ENCODE results near the gene CTNNA2.

The CTNNA2 gene

GRCh38 chr2:79621755-79622154 is 108.9 kb downstream of the CTNNA2 start:
- no peak for DNase-seq (ENCODE audit: low read depth in 2 of 2)
- no peak overlapping the region for H3K4me3 ChIP-seq (replicated peaks in 1 of 2; ENCODE audit: low read depth in 2 of 2, low read length in 2 of 2)
- no peak for TF ChIP-seq CTCF (IDR thresholded peaks at IDR 0.05; ENCODE audit: low read depth, low read length)

- no peak overlapping the region for H3K4me3 ChIP-seq (replicated peaks in 1 of 2; ENCODE audit: low read depth in 2 of 2, low read length in 2 of 2)
- TF ChIP-seq CTCF (IDR thresholded peaks at IDR 0.05; ENCODE audit: low read depth, low read length) = no peak
- no peak for DNase-seq (ENCODE audit: low read depth in 2 of 2)
These were observed 109.7 kb downstream of the CTNNA2 start for GRCh38 chr2:79622508-79622907.

- DNase-seq (ENCODE audit: low read depth in 2 of 2) = no peak
- H3K4me3 ChIP-seq (replicated peaks in 1 of 2; ENCODE audit: low read depth in 2 of 2, low read length in 2 of 2) = no peak overlapping the region
- TF ChIP-seq CTCF (IDR thresholded peaks at IDR 0.05; ENCODE audit: low read depth, low read length) = no peak
These were observed 114.4 kb downstream of the CTNNA2 start for GRCh38 chr2:79627237-79627636.

GRCh38 chr2:79630060-79630459 is 117.2 kb downstream of the CTNNA2 start:
- no peak for DNase-seq (ENCODE audit: low read depth in 2 of 2)
- no peak for TF ChIP-seq CTCF (IDR thresholded peaks at IDR 0.05; ENCODE audit: low read depth, low read length)

GRCh38 chr2:79630972-79631557 is 118.2 kb downstream of the CTNNA2 start:
- TF ChIP-seq CTCF (IDR thresholded peaks at IDR 0.05; ENCODE audit: low read depth, low read length) = no peak
- no peak for DNase-seq (ENCODE audit: low read depth in 2 of 2)

More at GRCh38 chr2:79630060-79630459, 117.2 kb downstream of the CTNNA2 start:
- no peak overlapping the region for H3K4me3 ChIP-seq (replicated peaks in 1 of 2; ENCODE audit: low read depth in 2 of 2, low read length in 2 of 2)

GRCh38 chr2:79638410-79638809 is 125.6 kb downstream of the CTNNA2 start:
- no peak for TF ChIP-seq CTCF (IDR thresholded peaks at IDR 0.05; ENCODE audit: low read depth, low read length)
- DNase-seq (ENCODE audit: low read depth in 2 of 2) = no peak
- H3K4me3 ChIP-seq (replicated peaks in 1 of 2; ENCODE audit: low read depth in 2 of 2, low read length in 2 of 2) = no peak overlapping the region

More at GRCh38 chr2:79630972-79631557, 118.2 kb downstream of the CTNNA2 start:
- no peak overlapping the region for H3K4me3 ChIP-seq (replicated peaks in 1 of 2; ENCODE audit: low read depth in 2 of 2, low read length in 2 of 2)

- H3K4me3 ChIP-seq (replicated peaks in 1 of 2; ENCODE audit: low read depth in 2 of 2, low read length in 2 of 2) = no peak overlapping the region
- DNase-seq (ENCODE audit: low read depth in 2 of 2) = no peak
- TF ChIP-seq CTCF (IDR thresholded peaks at IDR 0.05; ENCODE audit: low read depth, low read length) = no peak
These were observed 126.1 kb downstream of the CTNNA2 start for GRCh38 chr2:79638954-79639353.

All from cardiac fibroblast (primary cell).